Measurements from ENCODE around the gene SFSWAP.

GRCh38 chr12:131747276-131748177 is 36.6 kb downstream of the SFSWAP start:
- no peak for TF ChIP-seq CTCF (IDR thresholded peaks at IDR 0.05; ENCODE audit: poor library complexity, severe bottlenecking)
- no peak for TF ChIP-seq SMC3 (conservative IDR thresholded peaks at IDR 0.05; ENCODE audit: poor library complexity)

All from neural cell (in vitro differentiated cells).